Fibroblast of peridontal ligament (primary cell): ENCODE results near the gene TNRC18.
"Not testable (repeated sequence)": the region's sequence is repeated elsewhere in the genome, so short reads cannot be mapped to it uniquely, and the experiment has no call there.

Source experiments
- DNase-seq: peaks from one replicate; pipeline ENCODE4 v3.0.0-alpha.2; 2010; ENCODE audit errors: extremely low read depth

TNRC18 gene

DNA sequence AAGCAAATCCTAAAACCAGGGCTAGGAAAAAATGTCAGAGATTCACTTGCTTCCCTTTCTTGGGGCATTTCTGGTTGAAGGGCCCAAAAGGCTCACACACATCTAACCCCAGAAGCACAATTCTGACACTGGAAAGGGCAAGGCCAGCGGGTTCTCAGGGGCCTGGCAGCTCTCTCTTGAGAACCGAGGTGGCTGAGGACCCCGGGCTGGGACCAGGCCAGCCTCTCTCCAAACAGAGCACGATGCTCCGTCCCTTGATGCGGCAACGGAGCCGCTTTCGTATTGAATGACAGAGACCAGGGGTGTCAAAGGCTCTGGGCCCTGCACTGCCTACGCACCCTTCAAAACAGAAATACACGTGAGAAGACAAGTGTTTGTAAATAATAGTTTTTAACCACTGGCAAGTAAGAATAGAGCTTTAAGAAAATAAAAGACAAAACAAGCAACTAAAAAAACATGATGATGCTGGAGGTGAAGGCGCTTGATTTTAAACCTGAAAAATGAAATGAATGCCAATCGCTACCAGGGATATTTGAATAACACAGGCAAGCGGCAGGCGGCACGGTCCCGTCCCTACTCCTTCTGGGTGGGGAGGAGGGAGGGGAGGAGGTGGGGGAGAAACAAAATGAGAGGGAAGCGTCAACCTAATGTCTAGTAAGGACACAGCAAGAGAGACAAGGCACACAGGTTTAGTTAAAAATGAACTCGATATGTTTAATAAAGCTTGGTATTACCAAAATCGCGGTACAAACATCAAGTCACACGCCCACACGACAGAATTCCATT, 72.8 kb downstream of the TNRC18 start:
- no peak for DNase-seq

DNA sequence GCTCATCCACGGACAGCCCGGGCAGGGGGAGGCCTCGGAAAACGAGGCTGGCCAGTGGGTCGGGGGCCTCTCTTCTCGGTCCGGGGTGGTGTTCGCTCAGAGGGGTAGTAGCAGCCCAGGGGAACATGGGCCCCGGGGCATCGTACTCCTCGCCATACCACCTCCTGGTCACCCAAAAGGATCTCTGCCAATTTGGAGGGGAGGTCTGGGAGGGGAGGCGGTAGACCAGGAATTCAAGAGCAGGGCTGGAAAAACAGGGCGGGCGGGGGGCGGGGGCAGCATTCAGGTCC, 73.5 kb downstream of the TNRC18 start:
- DNase-seq = no peak

DNA sequence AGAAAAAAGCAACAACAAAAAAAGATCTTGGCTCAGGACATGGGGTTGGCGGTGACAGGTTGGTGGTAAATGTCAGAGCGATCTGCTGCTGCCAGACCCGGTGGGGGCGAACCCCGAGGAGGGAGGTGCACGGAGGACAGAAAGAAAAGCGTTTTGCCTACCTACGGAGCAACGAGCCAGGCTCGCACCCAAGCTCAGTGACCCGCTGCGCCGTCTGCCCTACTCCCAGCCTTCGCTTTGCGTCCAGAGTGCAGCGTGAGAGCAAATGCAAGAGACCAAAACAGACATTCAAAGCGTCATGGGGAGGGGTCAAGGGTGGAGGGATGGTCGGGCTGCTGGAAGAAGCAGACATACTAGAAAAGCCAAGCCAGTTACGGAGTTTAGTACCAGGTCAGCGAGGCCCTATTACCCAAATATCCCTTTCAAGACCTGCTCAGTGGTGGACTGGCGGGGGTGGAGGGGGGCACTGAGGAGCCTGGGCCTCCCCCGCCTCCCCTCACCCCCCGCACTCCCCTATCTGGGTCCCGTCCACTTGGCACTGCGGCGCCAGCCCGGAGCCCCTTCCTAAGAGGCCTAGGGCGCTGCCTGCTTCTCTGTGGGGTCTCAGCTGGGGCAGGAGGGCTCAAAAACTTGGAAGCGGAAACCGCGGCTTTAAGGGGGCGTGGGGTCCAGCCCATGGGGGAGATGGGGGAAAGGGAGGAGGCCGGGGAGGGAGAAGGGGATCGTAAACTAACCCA, 74.0 kb downstream of the TNRC18 start:
- DNase-seq = no peak

DNA sequence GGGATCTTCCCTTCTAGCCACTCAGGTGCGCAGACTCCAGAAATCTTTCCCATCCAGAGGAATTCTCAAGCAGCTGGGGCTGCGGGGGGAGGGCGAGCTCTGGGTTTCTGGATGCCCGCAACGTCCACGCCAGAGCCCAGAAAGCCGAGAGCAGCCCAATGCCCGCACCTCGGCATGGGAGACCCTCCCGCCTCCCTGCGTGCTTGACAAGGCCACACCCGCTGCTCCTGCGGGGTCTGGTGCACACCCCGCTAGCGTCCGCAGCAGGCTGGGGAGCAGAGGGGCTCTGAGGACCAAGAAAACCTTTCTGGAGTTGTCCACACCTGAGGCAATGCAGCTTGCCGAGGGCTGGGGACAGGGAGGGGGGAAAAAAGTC, 74.6 kb downstream of the TNRC18 start:
- DNase-seq = no peak

DNA sequence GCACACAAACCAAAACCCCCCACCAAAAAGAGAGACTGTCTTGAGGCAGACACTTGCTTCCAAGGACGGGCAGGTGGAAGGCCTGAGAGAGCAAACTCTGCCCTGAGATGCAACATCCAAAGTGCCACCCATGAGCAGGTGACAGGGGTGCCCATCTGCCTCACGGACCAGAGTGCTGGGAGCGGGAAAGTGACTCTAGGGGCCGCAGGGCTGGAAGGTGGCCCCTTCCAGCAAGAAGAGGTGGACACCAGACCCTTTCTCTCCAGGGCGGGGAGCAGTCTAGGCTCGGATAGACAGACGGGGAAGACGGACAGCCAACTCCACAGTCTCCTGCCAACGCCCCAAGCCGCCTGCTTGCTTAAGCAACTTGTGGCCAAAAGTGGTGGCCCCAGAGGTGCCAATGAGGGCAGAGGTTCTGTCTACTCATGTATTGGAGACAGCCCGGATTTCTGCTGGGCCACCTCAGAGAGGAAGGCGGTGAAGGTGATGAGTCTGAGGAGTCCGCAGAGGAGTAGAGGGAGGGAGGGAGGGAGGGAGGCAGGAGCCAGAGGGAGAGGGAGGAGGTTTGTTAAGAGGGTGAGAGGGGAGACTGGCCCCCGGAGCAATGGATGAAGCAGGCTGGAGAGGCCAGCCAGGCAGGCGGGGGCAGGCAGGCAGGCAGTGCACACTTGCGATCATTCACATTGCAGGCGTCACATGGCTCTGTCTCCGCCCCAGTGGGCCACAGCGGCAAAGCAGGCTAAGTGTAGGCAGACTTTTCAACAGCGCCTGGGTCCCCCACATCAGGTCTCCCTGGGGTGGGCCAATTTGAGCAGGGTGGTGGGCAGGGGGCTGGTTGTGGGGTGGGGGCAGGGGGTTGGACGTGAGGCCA, 75.3 kb downstream of the TNRC18 start:
- DNase-seq = no peak

DNA sequence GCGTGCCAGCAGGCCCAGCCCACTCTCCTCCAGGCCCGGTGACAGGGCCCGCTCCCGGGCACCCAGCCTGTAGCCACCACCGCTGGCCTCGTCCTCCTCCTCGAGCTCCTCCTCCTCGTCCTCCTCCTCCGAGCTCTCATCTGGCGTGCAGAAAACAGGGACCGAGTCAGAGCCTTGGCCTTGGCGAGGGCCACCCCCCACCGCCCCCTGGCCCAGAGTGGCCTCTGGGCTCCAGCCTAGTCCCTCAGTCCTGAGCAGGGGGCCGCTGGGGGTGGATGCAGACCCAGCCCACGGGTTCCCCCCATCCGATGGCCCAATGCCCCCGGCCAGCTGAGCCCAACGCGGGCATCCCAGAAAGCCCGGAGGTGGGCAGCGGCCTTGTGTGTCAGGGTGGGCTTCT, 78.0 kb downstream of the TNRC18 start:
- no peak for DNase-seq

DNA sequence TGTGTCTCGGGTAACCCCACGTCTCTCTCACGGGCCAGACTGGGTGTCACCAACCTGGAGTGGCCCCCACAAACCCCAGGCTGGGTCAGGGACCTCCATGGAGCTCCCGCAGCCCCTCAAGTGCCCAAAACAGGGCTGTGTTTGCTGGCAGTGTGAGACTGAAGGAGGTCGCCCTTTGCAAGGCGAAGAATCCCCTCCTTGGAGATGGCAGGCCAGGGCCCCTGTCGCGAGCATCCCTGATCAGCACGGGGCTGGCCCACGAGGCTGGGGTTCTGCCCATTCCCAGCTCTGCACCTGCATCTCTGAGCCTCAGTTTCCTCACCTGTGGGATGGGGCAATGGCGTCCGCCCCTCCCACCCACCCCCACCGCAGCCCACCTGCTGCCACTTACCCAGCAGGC, 78.5 kb downstream of the TNRC18 start:
- no peak for DNase-seq

DNA sequence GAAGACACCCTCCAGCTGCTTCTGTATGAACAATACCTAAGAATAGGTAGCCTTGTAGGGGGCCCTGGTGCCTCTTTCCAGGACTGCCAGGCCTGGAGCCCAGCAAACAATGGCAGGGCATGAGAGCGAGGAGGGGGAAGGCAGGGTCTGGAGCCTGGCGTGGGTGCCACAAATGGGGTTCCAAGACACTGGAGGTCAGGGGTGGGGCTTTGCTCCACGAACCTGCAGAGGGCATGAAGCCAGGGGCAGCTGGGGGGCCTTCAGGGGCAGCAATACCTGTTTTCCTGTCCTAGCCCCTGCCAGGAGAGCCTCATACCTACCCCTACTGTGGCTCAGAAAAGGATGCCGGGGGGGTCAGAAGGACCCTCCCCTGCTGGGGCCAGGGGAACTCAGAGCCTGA, 79.3 kb downstream of the TNRC18 start:
- no peak for DNase-seq

DNA sequence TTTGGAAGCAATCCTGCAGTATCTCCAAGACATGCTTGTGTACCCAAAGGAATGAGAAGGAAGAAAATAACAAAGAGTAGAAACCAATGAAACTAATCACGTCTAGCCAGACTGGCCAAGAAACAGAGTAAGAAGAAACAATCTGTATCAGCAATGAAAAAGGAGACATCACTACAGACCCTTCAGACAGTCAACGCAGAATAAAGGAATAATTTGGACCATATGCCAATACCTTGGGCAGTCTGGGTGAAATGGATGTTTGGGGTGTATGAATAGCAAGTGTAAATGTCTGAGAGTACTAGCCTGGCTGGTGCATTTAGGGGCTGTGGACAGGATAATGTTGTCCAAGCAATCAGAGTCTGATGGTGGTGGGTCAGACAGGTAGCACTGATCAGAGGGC, 79.8 kb downstream of the TNRC18 start:
- DNase-seq = no peak

DNA sequence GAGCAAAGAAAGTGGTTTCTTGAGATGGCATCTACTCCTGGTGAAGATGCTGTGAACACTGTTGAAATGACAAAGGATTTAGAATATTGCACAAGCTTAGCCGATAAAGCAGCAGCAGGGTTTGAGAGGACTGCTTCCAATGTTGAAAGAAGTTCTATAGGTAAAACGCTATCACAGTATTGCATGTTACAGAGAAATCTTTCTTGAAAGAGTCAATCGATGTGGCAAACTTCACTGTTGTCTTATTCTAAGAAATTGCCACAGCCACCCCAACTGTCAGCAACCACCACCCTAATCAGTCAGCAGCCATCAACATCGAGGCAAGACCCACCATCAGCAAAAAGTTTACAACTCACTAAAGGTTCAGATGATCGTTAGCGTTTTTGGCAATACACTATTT, 81.0 kb downstream of the TNRC18 start:
- DNase-seq = no peak

DNA sequence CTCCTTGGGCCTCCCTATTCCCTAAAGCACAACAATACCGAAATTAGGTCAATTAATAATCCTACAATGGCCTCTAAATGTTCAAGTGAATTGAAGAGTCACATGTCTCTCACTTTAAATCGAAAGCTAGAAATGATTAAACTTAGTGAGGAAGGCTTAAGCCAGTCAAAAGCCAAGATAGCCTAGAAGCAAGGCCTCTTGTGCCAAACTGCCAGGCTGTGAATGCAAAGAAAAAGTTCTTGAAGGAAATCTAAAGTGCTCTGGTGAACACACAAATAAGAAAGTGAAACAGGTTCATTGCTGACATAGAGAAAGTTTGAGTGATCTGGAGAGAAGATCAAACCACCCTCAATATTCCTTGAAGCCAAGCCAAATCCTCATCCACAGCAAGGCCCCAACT, 83.7 kb downstream of the TNRC18 start:
- no peak for DNase-seq

DNA sequence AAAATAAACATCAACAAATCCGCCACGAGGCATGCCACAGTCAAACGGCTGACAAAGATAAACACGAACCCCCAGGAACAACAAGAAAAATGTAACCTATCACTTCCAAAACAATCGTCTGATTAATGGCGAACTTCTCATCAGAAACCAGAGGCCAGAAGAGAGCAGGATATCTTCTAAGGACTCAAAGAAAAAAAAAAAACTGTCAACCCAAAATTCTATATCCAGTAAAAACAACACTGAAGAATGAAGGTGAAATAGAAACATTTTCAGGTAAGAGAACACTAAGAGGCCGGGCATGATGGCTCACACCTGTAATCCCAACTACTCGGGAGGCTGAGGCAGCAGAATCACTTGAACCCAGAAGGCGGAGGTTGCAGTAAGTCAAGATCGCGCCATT, 86.6 kb downstream of the TNRC18 start:
- DNase-seq = no peak

DNA sequence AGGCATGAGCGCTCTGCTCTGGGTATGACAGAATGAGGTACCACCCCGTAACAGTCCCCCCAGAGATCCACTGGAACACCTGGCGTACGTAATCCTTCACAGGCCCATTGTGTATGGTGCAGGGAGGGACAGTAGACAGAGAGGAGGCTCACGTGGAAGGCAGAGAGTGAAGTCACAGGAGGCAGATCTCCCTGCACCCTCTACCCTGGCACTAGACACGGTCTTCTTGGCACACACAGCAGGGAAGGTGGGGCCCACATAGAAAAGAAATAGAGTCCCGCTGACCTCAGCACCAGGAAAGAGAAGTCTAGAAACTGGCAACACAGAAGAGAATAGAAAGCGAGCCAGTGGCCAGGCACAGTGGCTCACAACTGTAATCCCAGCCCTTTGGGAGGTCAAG, 89.0 kb downstream of the TNRC18 start:
- no peak for DNase-seq

DNA sequence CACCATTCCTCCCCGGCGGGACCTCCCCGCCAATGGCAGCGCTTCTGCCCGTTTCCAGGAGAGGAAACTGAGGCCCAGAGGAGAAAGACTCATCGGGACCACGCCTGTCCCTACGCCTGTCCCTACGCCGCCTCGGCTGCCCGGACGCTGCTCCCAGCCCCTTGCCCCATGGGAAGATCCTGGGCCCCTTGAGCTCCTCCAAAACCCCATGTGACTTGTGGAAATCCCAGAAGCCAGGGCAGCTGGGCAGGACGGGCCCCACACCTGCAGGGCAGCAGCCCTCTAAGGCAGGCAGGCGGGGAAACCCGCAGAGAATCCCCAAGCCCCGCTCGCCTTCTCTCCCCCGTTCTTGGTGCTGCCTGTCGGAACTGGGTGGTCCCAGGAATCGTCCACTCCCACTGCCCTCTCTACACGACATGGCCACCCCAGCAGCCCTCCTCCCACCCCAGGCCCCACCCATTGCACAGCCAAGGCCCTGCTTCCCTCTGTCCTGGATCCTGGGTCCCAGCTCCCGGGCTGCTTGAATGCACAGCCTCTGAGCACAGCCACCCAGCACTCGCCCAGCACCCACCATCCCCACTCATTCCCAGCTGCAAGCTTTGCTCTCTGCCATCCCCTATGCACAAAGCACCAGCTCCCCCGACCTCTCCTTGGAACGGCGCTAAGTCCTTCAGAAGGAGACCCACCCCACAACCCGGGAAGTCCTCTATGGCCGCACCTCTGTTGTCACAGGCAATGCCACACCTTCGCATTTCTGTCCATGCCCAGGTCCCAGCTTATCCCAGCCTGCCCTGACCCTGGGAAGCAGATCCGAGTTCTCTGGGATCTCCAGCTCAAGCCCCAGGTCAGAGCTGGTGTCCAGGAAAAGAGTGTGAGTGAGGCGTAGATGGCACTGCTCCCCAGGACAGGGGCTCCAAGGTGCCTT, 90.3 kb downstream of the TNRC18 start:
- no peak for DNase-seq

DNA sequence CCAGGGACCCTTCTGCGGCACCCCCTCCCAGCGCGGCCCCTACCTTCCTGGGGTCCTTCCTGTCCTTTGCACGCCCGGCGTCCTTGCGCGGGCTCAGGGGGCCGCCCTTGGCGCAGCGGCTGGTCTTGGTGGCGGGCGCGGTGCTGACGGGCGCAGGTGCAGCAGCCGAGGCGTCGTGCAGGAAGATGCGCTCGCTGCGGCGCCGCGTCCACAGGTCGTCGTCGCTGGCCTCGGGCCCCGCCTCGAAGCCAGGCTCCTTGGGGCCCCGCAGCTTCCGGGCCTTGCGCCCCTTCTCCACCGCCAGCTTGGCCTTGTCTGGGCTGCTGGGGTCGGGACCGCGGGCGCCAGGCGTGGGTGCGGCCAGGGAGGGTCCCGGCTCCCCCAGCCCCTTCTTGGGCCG, 91.1 kb downstream of the TNRC18 start:
- no peak for DNase-seq

DNA sequence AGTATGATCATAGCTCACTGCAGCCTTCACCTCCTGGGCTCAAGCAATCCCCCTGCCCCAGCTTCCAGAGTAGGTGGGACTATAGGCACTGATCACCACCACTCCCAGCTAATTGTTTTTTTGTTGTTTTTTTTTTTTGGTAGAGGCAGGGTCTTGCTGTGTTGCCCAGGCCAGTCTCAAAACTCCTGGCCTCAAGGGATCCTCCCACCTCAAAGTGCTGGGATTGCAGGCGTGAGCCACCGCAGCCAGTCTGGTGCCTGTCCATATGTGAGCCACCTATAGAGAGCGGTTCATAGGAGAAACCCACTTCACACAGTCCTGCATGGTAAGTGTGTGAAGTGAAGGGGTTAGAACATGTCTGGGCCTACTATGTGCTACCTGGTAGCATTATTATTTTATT, 93.3 kb downstream of the TNRC18 start:
- DNase-seq = no peak

DNA sequence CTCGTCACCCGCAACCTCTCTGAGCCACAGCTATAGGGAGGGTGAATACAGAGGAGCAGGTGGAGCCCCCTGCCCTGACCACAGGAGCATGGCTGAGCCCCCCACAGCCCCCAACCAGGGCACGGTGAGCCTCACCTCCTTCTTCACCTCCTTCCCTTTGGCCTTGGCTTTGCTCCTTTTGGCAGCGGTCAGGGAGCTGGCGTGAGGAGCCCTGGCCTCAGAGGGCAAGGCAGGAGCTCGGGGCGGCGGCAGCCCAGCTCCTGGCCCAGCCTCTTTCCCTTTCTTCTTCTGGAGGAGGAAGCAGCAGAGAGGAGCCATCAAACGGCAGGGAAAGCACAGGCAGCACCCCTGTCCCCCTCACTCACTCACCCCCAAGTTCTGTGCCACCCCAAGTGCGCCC, 98.7 kb downstream of the TNRC18 start:
- DNase-seq = no peak

DNA sequence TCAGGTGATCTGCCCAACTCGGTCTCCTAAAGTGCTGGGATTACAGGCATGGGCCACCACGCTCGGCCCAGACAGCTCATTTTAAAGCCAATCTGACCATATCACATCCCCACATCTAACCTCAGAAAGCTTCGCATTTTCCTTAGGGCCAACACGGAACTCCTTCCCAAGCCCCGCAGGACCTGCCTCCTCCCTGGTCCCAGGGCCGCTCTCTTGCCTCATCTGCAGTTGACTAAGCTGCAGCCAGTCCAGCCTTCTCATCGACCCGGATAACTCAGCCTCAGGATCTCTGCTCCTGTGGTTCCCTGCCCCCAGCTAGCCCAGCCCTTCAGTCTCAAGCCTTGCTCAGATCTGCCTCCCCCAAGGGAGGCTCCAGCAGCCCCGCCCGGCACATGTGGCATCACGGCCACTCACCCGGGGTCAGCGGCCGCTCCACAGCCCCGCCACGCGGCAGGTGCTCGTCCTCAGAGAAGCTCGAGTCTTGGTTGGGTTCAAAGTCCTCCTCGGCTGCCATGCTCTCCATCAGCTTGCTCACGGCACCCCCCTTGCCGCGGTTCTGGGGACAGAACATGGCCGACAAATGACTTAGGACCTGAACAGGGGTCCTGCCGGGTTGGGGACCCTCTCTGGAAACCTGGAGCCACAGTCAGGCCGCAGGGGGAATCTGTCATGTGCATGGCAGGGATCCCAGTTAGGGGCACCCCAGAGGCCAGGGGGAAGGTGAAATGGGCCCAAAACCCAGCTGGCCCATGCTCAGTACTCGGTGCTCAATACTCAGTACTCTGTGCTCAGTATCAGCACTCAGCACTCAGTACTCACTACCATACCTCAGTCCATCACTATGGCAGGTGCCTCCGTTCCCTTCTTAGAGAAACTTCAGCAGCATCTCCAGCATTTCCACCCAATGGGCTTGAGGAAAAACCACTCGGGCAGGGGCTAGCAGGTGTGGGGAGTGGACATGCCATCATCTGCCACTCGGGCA, 99.5 kb downstream of the TNRC18 start:
- not testable (repeated sequence) for DNase-seq

DNA sequence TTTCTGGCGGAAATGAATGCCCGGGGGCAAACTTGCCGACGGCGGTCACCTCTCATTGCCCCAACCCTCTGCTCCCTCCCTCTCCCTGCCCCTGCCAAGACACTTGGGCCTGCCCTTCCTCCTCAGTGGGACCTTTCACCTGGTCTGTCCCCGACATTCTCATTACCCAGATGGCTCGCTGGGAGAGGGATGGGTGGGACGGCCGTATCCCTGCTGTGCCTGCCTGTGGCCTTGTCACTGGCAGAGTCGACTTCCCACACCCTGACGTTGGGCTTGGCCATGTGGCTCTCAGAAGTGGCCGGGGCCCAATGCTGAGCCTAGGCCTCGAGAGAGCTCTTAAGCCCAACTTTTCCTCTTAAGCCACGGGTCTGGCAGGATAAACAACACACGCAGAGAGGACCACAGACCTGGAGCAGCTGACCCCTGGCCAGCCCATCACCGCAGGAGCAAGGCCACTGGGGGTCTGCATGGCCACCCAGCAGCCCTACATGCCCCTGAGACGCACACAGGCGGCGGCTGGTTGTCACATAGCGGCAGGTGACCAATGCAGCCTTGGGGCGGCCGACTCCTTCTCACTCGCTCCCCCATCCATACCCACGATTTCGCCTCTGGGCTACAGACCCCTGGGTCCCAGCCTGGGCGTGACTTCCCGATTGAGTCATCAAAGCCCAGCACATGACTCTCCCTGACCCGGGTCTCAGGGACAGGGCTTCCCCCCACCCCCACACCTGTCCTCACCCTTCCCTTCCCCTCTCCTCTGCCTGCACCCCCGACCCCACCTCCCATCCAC, 100.8 kb downstream of the TNRC18 start:
- no peak for DNase-seq
